ENCODE measurements around the gene XPO6.
A peak's percentile ranks its signal among the peaks of the same experiment; 100 is the strongest.

Gene XPO6

GRCh38 chr16:28184625-28185024, 27.1 kb downstream of the XPO6 start:
- no peak overlapping the region for H3K4me3 ChIP-seq (ENCODE audit: low read depth, low read length)
- no peak for DNase-seq (ENCODE audit: low read depth)
- TF ChIP-seq, protein P1, sequence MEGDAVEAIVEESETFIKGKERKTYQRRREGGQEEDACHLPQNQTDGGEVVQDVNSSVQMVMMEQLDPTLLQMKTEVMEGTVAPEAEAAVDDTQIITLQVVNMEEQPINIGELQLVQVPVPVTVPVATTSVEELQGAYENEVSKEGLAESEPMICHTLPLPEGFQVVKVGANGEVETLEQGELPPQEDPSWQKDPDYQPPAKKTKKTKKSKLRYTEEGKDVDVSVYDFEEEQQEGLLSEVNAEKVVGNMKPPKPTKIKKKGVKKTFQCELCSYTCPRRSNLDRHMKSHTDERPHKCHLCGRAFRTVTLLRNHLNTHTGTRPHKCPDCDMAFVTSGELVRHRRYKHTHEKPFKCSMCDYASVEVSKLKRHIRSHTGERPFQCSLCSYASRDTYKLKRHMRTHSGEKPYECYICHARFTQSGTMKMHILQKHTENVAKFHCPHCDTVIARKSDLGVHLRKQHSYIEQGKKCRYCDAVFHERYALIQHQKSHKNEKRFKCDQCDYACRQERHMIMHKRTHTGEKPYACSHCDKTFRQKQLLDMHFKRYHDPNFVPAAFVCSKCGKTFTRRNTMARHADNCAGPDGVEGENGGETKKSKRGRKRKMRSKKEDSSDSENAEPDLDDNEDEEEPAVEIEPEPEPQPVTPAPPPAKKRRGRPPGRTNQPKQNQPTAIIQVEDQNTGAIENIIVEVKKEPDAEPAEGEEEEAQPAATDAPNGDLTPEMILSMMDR (IDR thresholded peaks at IDR 0.05; ENCODE audit: insufficient read depth, low read depth, low read length, missing control alignments), result no peak

DNA sequence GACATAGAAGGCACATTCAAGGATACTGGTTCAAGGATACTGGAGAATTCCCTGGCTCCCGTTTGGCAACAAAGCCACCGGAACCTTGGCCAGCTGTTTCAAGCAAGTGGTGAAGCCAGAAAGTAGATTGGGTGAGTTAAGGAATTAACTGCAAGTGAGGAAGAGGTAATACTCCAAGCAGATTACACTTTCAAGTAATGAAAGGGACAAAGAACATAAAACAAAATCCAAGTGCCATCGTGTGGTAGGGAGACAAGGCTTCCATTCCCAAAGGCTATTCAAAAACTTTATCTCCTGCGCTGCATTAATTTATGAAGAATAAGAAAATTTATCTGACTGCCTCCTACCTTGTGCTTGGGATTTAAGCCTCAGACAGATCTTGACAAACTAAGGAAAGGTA, 27.8 kb downstream of the XPO6 start:
- H3K4me3 ChIP-seq (ENCODE audit: low read depth, low read length), result no peak overlapping the region
- DNase-seq (ENCODE audit: low read depth), result no peak
- TF ChIP-seq, protein P1 (IDR thresholded peaks at IDR 0.05; ENCODE audit: insufficient read depth, low read depth, low read length, missing control alignments), result no peak

DNA sequence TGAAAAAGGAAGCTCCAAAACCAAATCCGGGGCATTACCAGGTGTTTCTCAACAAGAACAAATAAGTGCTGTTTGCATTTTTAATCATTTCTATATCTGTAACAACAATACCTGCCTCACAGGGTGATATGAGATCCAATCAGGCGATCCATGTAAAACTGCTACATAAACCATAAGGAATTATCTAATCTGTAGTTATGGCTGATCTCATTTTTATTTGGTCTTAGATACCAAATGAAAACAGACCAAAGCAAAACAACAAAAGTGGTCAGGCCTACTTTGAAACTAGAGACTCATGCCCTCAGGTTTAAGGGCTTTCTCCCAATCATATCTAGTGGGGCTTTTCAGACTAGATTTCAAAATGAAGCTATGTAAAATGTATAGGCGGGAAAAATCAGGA, 28.3 kb downstream of the XPO6 start:
- H3K4me3 ChIP-seq (ENCODE audit: low read depth, low read length), result no peak overlapping the region
- TF ChIP-seq, protein P1 (IDR thresholded peaks at IDR 0.05; ENCODE audit: insufficient read depth, low read depth, low read length, missing control alignments), result no peak
- DNase-seq (ENCODE audit: low read depth), result no peak

- no peak for DNase-seq (ENCODE audit: low read depth)
- no peak overlapping the region for H3K4me3 ChIP-seq (ENCODE audit: low read depth, low read length)
- TF ChIP-seq, protein P1 (IDR thresholded peaks at IDR 0.05; ENCODE audit: insufficient read depth, low read depth, low read length, missing control alignments), result no peak
Measured at GRCh38 chr16:28182801-28183200, 29.0 kb downstream of the XPO6 start.

DNA sequence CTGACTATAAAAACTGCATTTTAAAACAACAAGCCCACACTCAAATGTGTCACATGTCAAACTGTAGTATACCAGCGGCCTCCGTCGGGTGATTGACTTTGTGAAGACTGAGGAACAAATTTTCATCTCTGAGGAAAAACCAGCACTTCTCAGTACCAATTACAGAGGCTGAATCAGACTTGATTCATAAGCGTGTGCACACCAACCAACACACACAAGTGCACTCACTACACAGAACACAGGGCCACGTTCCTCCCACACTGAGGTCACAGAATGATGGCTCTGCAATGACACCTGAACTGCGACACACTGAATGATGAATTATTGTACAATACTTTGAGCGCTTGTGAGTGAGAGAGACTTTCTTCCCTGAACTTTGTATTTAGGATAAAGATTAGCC, 29.6 kb downstream of the XPO6 start:
- DNase-seq (ENCODE audit: low read depth), result peak; percentile 33
- TF ChIP-seq, protein P1 (IDR thresholded peaks at IDR 0.05; ENCODE audit: insufficient read depth, low read depth, low read length, missing control alignments), result no peak
- no peak overlapping the region for H3K4me3 ChIP-seq (ENCODE audit: low read depth, low read length)

DNA sequence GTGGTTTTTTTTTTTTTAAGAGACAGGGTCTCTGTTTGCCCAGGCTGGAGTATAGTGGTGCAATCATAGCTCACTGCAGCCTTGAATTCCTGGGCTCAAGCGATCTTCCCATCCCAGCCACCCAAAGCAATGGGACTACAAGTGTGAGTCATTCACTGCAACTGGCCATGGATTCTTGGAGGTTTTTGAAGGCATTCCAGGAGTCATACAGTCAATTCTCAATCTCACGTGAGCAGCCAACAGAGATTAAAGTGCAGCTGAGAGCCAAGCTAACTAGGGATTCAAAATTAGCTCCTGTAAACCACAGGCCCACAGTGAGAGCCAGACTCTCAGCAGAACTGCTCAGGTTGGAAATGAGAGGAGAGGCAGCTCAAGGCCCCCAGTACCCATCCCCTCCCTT, 30.2 kb downstream of the XPO6 start:
- H3K4me3 ChIP-seq (ENCODE audit: low read depth, low read length), result peak overlapping the region; percentile 11; the same call in 1 of the 2 replicates
- TF ChIP-seq, protein P1 (IDR thresholded peaks at IDR 0.05; ENCODE audit: insufficient read depth, low read depth, low read length, missing control alignments), result no peak
- peak; percentile 39 for DNase-seq (ENCODE audit: low read depth)

DNA sequence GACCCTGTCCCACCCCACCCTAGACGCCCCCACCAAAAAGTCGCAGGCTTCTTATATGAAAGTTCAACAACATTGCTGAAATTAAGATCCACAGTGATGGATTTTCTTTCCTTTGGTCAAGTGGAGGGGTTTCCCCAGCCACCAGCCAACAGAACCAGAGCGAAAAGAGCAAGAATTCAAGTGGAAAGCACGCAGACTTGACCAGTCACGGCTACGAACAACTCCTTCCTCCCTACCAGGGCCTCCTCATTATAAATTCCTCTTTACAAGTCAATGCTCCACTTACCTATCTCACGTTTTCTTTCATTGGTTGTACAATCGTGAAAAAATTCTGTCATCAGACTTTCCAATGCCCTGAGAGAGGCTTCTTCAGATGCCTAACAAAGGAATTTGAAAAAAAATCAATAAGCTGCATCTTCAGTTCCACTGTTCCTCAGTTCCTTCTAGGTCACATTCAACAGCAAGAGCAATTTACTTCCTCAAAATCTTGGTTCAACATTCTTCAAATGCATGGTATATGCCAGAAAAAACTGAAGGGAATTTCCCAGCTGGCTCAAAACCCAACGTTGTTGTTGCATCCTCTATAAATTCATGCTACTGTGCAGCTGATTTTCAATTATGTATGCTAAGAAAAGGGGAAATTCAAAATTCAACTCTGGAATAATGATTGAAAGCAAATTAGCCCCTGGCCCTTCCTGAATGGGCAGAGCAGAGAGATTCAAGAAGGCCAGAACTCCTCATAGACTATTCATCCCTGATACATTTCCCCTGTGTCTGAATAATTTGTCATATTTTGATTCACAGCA, 30.9 kb downstream of the XPO6 start:
- TF ChIP-seq, protein P1 (IDR thresholded peaks at IDR 0.05; ENCODE audit: insufficient read depth, low read depth, low read length, missing control alignments), result no peak
- H3K4me3 ChIP-seq (ENCODE audit: low read depth, low read length), result peak overlapping the region; percentile 47
- DNase-seq (ENCODE audit: low read depth), result peak; percentile 60

Data from GM12865 (cell line).